Activated naive CD4-positive, alpha-beta T cell treated with anti-CD3 and anti-CD28 coated beads, Interleukin-2, amount 50 U/mL, for 72 hours (primary cell): ENCODE results near the gene TRIP12. TPM values are rescaled to one million over a fixed set of nuclear protein-coding genes. Genes with fewer than 3 reads are reported as not detected.
"Not testable (repeated sequence)": the region's sequence is repeated elsewhere in the genome, so short reads cannot be mapped to it uniquely, and the experiment has no call there.

Experiments used
- ATAC-seq, 2 donors: fragments of 150-1000 bp; cut with Tn5 transposase; 2 replicates each; pipeline ENCODE4 v1.10.0; 2021; ENCODE audit warnings: mild to moderate bottlenecking in 2 of 2, moderate library complexity in 2 of 2
- DNase-seq, 2 donors: peaks; one replicate each; pipeline ENCODE4 v3.0.0; 2021 to 2022; ENCODE audit warnings: low spot score in 2 of 2
- H3K27ac Mint-ChIP-seq, 2 donors: one replicate each; pipeline ENCODE4 v1.8.0; 2022; ENCODE audit warnings: mild to moderate bottlenecking in 2 of 2, mixed read lengths in 2 of 2
- H3K36me3 Mint-ChIP-seq, 2 donors: one replicate each; pipeline ENCODE4 v1.8.0; 2022; ENCODE audit warnings: mixed read lengths in 2 of 2
- H3K9me3 Mint-ChIP-seq, 2 donors: one replicate each; pipeline ENCODE4 v1.8.0; 2022; ENCODE audit warnings: mixed read lengths in 2 of 2
- total RNA-seq, 2 donors: library from RNA; stranded (reverse); gene quantifications; one replicate each; pipeline ENCODE4 v1.2.3, GENCODE V29; 2022

TRIP12 gene
- total RNA-seq, 2 donors from 2014 or later = 213 to 262 TPM

DNA sequence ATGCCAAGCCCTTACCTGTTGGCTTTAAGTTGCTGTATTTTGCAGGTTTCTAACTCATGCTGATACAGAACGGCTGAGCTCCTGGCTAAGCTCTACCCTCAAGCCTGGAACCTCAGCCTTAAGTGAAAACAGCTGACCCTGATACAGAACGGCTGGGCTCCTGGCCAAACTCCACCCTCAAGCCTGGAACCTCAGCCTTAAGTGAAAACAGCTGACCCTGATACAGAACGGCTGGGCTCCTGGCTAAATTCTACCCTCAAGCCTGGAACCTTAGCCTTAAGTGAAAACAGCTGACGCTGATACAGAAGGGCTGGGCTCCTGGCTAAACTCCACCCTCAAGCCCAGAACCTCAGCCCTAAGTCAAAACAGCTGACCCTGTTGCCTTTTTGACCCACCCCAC lies 189.9 kb downstream of the TRIP12 start:
- H3K36me3 Mint-ChIP-seq = peaks cover 2 to 7% of the 10 kb centered on the region in 2 donors
- DNase-seq = no peak
- no peak overlapping the region for H3K27ac Mint-ChIP-seq
- peaks cover 1 to 2% of the 10 kb centered on the region in 2 donors for H3K9me3 Mint-ChIP-seq
- ATAC-seq = no peak

DNA sequence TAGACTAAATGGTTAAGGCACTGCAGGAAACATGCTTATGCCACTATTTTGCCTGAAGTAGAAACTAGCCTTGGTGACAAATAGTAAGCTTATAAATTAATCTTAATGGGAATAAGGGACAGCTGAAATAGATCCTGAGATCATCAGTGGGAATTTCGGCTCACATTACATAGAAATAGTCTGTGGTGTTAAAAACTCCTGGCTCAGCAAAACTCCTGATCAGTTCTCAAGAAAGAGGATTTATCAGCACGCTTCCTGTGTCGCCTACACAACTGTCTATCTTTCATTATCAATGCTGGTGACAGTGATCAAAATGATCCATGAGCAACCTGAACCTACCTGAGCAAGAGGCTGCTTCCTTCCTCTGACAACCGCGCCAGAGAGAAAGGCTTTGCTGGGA lies 190.4 kb downstream of the TRIP12 start:
- DNase-seq (no peak), ATAC-seq (no peak)
- Mint-ChIP-seq H3K9me3 (no peaks in the 10 kb centered on the region), H3K36me3 (peaks cover 0 to 5% of the 10 kb centered on the region in 2 donors), H3K27ac (no peak overlapping the region)

GRCh38 chr2:229728370-229728769 lies 193.4 kb downstream of the TRIP12 start:
- H3K36me3 Mint-ChIP-seq = no peaks in the 10 kb centered on the region
- DNase-seq (no peak), ATAC-seq (no peak)
- no peaks in the 10 kb centered on the region for H3K9me3 Mint-ChIP-seq
- no peak overlapping the region for H3K27ac Mint-ChIP-seq

GRCh38 chr2:229726643-229727042 lies 195.2 kb downstream of the TRIP12 start:
- DNase-seq = no peak
- H3K27ac Mint-ChIP-seq = no peak overlapping the region
- no peaks in the 10 kb centered on the region for H3K9me3 Mint-ChIP-seq
- H3K36me3 Mint-ChIP-seq = no peaks in the 10 kb centered on the region
- no peak for ATAC-seq

DNA sequence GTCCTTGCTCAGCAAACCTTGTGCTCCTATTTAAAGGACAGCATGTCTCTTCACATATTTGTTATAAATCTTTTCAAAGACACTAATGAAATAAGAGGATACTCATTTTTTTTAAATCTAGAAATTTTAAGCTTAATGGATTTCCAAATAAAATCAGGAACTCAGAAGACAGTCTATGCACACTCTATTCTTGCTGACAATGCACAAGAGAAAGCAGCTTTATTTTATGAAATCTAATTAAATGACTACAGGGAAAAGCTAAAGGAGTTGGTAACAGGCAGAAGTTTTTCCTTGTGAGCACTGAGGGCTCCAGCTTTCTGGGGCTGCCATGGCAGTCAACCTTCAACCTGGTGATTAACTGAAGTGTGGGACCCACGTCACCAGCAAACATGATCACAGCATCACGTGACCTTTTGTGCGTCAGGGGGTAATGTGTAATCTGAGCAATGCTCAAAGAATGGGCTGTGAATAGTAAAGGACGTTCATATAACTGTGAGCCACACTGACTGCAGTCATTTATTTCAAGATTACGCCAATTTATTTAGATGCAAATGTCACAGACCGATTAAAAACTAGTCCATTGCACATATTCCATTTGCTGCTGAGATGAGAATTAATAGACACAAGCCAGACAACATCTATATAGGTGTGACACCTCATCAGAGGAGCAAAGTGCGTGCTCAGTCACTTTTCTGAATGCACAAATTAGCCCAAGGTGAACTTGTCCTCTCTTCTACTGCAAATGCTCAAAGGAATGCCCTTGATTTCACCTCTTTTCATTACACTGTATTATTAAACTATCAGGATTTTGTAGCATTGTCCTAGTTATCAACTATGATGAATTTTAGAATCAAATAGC lies 195.9 kb downstream of the TRIP12 start:
- ATAC-seq = no peak
- H3K36me3 Mint-ChIP-seq = no peaks in the 10 kb centered on the region
- no peak for DNase-seq
- H3K27ac Mint-ChIP-seq = no peak overlapping the region
- no peaks in the 10 kb centered on the region for H3K9me3 Mint-ChIP-seq

DNA sequence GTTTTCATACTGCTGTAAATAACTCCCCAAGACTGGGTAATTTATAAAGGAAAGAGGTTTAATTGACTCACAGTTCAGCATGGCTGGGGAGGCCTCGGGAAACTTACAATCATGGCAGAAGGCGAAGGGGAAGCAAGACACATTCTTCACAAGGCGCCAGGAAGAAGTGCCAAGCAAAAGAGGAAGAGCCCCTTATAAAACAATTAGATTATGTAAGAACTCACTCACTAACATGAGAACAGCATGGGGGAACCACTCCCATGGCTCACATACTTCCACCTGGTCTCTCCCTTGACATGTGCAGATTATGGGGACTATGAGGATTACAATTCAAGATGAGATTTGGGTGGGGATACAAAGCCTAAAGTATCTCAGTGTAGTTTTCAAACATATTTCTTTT lies 198.6 kb downstream of the TRIP12 start:
- ATAC-seq, H3K9me3 Mint-ChIP-seq, H3K27ac Mint-ChIP-seq, DNase-seq, H3K36me3 Mint-ChIP-seq: not testable (repeated sequence)

- Mint-ChIP-seq H3K9me3 (no peaks in the 10 kb centered on the region), H3K27ac (no peak overlapping the region), H3K36me3 (no peaks in the 10 kb centered on the region)
- no peak for ATAC-seq
- DNase-seq = no peak
Measured at GRCh38 chr2:229719926-229720647, 201.7 kb downstream of the TRIP12 start.

GRCh38 chr2:229718057-229718456 lies 203.8 kb downstream of the TRIP12 start:
- Mint-ChIP-seq H3K36me3 (no peaks in the 10 kb centered on the region), H3K9me3 (no peaks in the 10 kb centered on the region), H3K27ac (no peak overlapping the region)
- DNase-seq = no peak
- no peak for ATAC-seq

DNA sequence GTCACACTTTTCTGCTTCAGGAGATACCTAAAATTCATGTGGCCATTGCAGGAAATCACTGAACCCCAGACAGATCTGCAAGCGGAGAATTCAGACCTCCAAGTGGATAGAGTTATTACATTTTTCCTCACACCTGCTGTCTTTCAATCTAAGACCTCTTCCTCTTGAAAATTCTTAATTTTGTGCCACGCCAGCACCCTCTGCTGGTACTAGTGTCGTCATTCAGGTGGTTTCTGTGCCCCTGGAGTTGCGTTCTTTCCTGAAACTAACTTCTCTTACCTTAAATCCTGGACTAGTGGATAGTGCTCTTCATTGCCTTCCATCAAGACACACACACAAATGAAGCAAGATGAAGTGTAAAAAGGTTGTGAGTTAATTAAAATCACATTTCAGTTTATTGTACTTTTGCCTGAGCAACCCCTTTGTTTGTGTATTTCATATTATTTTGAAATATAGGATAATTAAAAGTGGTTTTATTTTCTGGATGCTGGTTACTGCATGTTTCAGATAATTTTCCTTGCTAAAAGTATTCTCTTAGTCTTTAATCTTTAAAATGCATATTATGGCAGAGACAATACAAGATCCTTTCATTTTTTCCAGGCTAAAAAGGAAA lies 205.8 kb downstream of the TRIP12 start:
- peaks cover 0 to 14% of the 10 kb centered on the region in 2 donors for H3K36me3 Mint-ChIP-seq
- ATAC-seq (no peak), DNase-seq (peak in 1 of 2 donors; percentile 32)
- H3K9me3 Mint-ChIP-seq = no peaks in the 10 kb centered on the region
- no peak overlapping the region for H3K27ac Mint-ChIP-seq

DNA sequence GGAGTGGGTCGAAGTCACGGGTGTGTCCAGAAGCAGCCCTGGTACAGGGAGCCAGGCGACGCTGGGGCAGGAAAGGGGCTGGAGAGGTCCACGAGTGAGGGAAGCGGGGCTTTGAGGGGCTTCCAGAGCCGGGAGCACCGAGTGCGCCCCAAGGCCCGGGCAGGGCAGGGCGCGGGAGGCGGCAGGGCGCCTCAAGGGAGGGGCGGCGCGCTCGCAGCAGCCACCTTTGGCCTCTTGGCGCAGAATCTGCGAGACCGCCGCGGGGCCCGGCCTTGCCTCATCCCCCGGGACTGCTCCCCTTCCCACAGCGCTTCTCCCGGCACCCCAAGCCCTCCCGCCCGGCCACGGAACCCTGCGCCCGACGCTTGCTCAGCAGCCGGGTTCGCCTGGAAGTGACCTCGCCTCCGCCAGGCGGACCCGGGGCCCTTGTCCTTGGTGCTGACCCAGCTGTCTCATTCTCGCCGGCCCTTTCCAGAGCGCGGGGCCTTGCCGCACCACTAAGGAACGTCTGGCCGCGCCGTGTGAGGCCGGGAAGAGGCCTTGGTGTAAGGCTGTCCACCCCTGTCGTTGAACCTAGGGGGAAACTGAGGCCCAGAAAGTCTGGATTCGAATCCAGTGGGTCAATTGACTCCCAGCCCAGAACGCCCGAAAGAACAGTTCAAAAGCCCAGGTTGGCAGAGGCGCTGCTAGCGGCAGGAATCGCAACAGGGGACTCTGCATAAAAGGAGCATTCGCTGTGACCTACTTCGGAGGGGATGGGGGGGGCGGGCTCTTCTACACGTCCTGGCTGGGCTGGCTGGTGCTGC lies 206.9 kb downstream of the TRIP12 start:
- peaks cover 0 to 14% of the 10 kb centered on the region in 2 donors for H3K36me3 Mint-ChIP-seq
- DNase-seq (peak in 1 of 2 donors; percentile 49), ATAC-seq (peak; percentile 46 to 50)
- no peaks in the 10 kb centered on the region for H3K9me3 Mint-ChIP-seq
- H3K27ac Mint-ChIP-seq = no peak overlapping the region

DNA sequence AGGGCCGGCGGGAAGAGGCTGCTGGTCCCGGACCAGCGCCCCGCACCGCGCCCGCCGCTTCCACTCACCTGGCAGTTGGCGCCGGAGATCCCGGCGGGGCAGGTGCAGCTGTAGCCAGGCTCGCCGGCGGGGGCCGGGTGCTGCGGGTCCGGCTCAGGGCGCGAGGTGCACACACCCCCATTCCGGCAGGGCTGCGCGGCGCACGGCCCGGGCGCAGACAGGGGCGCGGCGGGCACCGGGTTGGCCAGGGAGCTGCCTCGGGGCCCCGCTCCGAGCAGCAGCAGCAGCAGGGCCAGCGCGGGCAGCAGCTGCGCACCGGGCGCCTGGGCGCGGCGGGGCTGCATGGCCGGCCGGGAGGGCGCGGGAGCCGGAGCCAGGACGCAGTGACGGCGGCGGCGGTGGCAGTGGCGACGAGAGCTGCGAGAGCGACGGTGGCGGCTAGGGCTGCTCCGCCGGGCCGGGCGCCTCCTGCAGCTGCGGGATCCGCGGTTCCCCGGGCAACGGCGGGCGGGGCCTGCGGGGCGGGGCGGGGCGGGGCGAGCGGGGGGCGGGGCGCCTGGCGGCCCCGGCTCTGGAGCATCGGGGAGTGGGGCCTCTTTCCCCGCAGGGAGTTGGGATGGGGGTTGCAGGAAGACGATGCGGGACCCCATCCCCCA lies 207.6 kb downstream of the TRIP12 start, which contains the start of gene DNER:
Gene DNER, minus strand, starts transcription at position 476 of the 656 bp plus-strand sequence. Its CDS starts 132 bp downstream, at position 344.
- no peak within 1 kb of the TSS for H3K27ac Mint-ChIP-seq
- H3K9me3 Mint-ChIP-seq = no peaks in the 10 kb centered on the region
- peak in 1 of 2 donors; percentile 48 for DNase-seq
- ATAC-seq = peak; percentile 85 to 90
- peaks cover 0 to 14% of the 10 kb centered on the region in 2 donors for H3K36me3 Mint-ChIP-seq

Other genes starting within 250 kb of the TRIP12 start
- not detected for gene DNER, start 207.5 kb downstream of the TRIP12 start, total RNA-seq
- gene FBXO36, start 494 bp upstream of the TRIP12 start, total RNA-seq = 1 to 10 TPM in 1 of 2 donors, under 1 TPM in 1; 0.91 to 1.3 TPM
- under 1 TPM in 1 of 2 donors, not detected in 1; 0.58 TPM for gene SLC16A14, start 146.9 kb upstream of the TRIP12 start, total RNA-seq